ENCODE results near the gene SMIM1. TPM values are rescaled to one million over a fixed set of nuclear protein-coding genes. Genes with fewer than 3 reads are reported as not detected.
A peak's percentile ranks its signal among the peaks of the same experiment; 100 is the strongest.
"Not testable (repeated sequence)": the region's sequence is repeated elsewhere in the genome, so short reads cannot be mapped to it uniquely, and the experiment has no call there.

The SMIM1 gene
- total RNA-seq, 8 experiments from 2014 or later, result 0.87 to 5.2 (median 2.7) TPM

DNA sequence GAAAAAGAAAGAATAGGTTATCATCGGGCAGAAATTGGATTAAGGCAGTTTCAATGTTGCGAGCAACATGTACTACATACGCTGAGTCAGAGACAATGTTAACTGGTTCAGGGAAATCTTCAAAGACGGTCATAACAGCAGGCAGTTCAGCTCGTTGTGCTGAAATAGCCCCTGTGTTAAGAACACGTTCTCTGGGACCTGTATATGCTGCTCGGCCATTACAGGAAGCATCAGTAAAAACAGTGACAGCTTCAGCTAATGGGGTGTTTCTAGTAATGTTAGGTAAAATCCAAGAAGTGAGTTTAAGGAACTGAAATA lies 32.0 kb downstream of the SMIM1 start:
- ATAC-seq (replicated peaks in 6 of 8), result peak in 1 of 8 experiments; percentile 11
- H3K4me1 ChIP-seq (replicated peaks in 1 of 2), result peaks cover 9 to 16% of the 10 kb centered on the region in 2 donors
- H3K27ac ChIP-seq; in situ Hi-C loops (cut with MboI; ENCODE audit: low pct_unique_long_range_greater_than_20kb in 2 of 9, low sequenced_read_pairs in 9 of 9, unreplicated experiment in 9 of 9); H3K4me3 ChIP-seq: not testable (repeated sequence)
- 7 to 93% (median 78%) methylated on average over 2 to 7 of the region's 7 CpGs for WGBS, 10 experiments

GRCh38 chr1:3805038-3805437 lies 32.5 kb downstream of the SMIM1 start:
- peaks cover 5 to 11% of the 10 kb centered on the region in 2 donors for H3K4me1 ChIP-seq (replicated peaks in 1 of 2)
- 17 to 98% (median 88%) methylated on average over 1 to 11 of the region's 11 CpGs; no CpG with 5 or more reads in 1 of the 10 experiments for WGBS, 10 experiments
- H3K27ac ChIP-seq, result no peak overlapping the region
- in situ Hi-C loops (cut with MboI; ENCODE audit: low pct_unique_long_range_greater_than_20kb in 2 of 9, low sequenced_read_pairs in 9 of 9, unreplicated experiment in 9 of 9), result no loop called here
- H3K4me3 ChIP-seq, result no peak overlapping the region
- no peak for ATAC-seq (replicated peaks in 6 of 8)

DNA sequence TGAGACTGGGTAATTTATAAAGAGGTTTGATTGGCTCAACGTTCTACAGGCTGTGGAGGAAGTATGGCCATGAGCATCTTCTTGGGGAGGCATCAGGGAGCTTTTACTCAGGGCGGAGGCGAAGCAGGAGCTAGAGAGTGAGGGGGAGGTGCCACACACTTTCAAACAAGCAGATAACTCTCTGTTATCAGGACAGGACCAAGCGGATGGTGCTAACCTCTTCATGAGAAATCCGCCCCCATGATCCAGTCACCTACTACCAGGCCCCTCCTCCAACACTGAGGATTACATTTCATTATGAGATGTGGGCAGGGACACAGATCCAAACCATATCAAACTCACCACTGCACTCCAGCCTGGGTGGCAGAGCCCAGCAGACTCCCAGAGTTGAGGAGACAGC lies 35.2 kb downstream of the SMIM1 start:
- ATAC-seq (replicated peaks in 6 of 8), result no peak
- in situ Hi-C loops (cut with MboI; ENCODE audit: low pct_unique_long_range_greater_than_20kb in 2 of 9, low sequenced_read_pairs in 9 of 9, unreplicated experiment in 9 of 9), result no loop called here
- 0 to 100% (median 64%) methylated on average over 1 to 4 of the region's 5 CpGs; no CpG with 5 or more reads in 5 of the 10 experiments for WGBS, 10 experiments
- no peak overlapping the region for H3K4me3 ChIP-seq
- H3K4me1 ChIP-seq (replicated peaks in 1 of 2), result no peaks in the 10 kb centered on the region
- H3K27ac ChIP-seq, result no peak overlapping the region

- Histone ChIP-seq H3K4me3 (no peak overlapping the region), H3K4me1 (replicated peaks in 1 of 2) (no peaks in the 10 kb centered on the region), H3K27ac (no peak overlapping the region)
- 7 to 89% (median 60%) methylated on average over 1 to 7 of the region's 7 CpGs; no CpG with 5 or more reads in 1 of the 10 experiments for WGBS, 10 experiments
- in situ Hi-C loops (cut with MboI; ENCODE audit: low pct_unique_long_range_greater_than_20kb in 2 of 9, low sequenced_read_pairs in 9 of 9, unreplicated experiment in 9 of 9), result no loop called here
- ATAC-seq (replicated peaks in 6 of 8), result peak in 2 of 8 experiments; percentile 9 to 30
Observed at GRCh38 chr1:3809680-3810079, 37.1 kb downstream of the SMIM1 start.

- H3K4me1 ChIP-seq (replicated peaks in 1 of 2); ATAC-seq (replicated peaks in 6 of 8); H3K27ac ChIP-seq; H3K4me3 ChIP-seq; in situ Hi-C loops (cut with MboI; ENCODE audit: low pct_unique_long_range_greater_than_20kb in 2 of 9, low sequenced_read_pairs in 9 of 9, unreplicated experiment in 9 of 9): not testable (repeated sequence)
- 0 to 88% (median 68%) methylated on average over 2 to 9 of the region's 9 CpGs; no CpG with 5 or more reads in 2 of the 10 experiments for WGBS, 10 experiments
Observed at GRCh38 chr1:3810149-3810761, 37.7 kb downstream of the SMIM1 start.

DNA sequence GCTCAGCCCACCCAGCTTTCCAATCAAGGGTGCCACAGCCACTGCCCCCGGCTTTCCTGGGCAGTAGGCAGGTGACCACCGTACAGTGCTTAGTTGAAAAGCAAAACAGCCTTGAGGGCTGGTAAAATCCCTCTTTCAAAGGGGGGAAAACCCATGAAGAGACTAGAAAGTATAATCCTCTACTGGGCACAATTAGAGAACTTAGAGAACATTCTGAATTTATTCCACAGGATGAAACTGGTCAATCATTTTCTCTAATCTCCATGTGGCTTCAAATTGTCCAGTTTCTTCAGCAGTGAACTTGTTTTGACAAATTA lies 39.0 kb downstream of the SMIM1 start:
- ATAC-seq (replicated peaks in 6 of 8), result peak in 2 of 8 experiments; percentile 15 to 27
- in situ Hi-C loops (cut with MboI; ENCODE audit: low pct_unique_long_range_greater_than_20kb in 2 of 9, low sequenced_read_pairs in 9 of 9, unreplicated experiment in 9 of 9), result no loop called here
- H3K4me3 ChIP-seq, result no peak overlapping the region
- H3K4me1 ChIP-seq (replicated peaks in 1 of 2), result no peaks in the 10 kb centered on the region
- WGBS, 10 experiments, result 18 to 80% (median 52%) methylated on average over 1 to 2 of the region's 2 CpGs; no CpG with 5 or more reads in 7 of the 10 experiments
- H3K27ac ChIP-seq, result no peak overlapping the region

DNA sequence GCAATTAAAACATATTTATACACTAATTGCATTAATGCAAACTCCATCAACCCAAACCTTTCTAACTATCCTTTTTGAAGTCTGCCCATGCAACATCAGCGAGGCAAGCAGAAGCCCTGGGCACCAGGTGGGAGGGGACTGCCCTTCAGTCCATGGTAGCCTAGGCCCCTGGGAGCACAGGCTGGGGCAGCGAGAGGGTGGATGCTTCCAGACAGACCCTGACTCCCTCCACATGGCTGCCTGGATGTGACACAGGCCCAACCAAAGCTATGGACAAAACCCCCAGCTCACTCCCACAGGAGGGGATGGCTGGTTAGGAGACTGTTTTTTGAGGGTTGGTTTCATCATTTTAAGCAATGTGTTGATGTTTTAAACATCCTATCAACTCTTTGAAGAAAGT lies 41.5 kb downstream of the SMIM1 start:
- H3K27ac ChIP-seq, result no peak overlapping the region
- peaks cover 2 to 4% of the 10 kb centered on the region in 2 donors for H3K4me1 ChIP-seq (replicated peaks in 1 of 2)
- ATAC-seq (replicated peaks in 6 of 8), result peak in 1 of 8 experiments; percentile 16
- 0 to 100% (median 88%) methylated on average over 1 to 2 of the region's 2 CpGs; no CpG with 5 or more reads in 1 of the 10 experiments for WGBS, 10 experiments
- in situ Hi-C loops (cut with MboI; ENCODE audit: low pct_unique_long_range_greater_than_20kb in 2 of 9, low sequenced_read_pairs in 9 of 9, unreplicated experiment in 9 of 9), result no loop called here
- H3K4me3 ChIP-seq, result no peak overlapping the region

DNA sequence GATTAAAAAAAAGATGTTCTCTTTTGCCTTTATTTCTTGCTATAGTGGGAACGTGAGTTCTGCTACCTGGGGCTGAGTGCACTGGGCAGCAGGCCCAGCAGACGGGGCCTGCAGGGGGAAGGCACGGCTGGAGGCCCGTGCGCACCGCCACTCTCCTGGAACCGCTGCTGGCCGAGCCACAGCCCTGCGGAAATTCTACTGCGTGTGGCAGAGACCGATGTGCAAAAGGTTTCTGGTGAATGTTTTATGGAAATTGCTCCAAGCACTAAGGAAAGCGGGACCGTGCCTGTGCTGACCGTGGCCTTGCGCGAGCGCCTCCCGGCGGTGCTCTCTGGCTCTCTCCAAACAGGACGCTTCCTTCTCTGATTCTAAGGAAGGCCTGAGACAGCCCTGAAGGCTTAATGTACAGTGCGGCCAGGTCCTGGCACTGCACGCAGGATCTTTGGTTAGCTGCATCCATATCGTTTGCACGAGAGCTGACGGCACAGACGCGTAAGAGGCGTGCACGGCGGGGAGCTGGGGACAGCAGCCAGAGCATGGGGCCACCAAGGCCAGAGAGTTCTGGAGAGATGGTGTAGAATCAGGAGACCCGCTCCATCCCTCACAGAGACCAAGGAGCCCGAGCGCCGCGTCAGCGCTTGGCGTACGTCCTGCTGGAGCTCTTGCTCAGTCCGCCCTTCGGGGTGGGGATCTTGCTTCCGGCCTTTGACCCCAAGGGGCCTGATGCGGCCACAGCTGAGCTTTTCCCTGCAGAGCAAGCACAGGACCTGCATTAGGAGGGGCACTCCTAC lies 42.4 kb downstream of the SMIM1 start:
- 81 to 100% (median 91%) methylated on average over 1 to 30 of the region's 42 CpGs; no CpG with 5 or more reads in 3 of the 10 experiments for WGBS, 10 experiments
- ATAC-seq (replicated peaks in 6 of 8), result no peak
- Histone ChIP-seq H3K27ac (peak overlapping the region in 1 of 2 donors; percentile 20), H3K4me3 (no peak overlapping the region), H3K4me1 (replicated peaks in 1 of 2) (peaks cover 3 to 13% of the 10 kb centered on the region in 2 donors)
- in situ Hi-C loops (cut with MboI; ENCODE audit: low pct_unique_long_range_greater_than_20kb in 2 of 9, low sequenced_read_pairs in 9 of 9, unreplicated experiment in 9 of 9), result no loop called here

- H3K4me1 ChIP-seq (replicated peaks in 1 of 2), result peaks cover 12 to 27% of the 10 kb centered on the region in 2 donors
- no peak for ATAC-seq (replicated peaks in 6 of 8)
- H3K27ac ChIP-seq, result no peak overlapping the region
- in situ Hi-C loops (cut with MboI; ENCODE audit: low pct_unique_long_range_greater_than_20kb in 2 of 9, low sequenced_read_pairs in 9 of 9, unreplicated experiment in 9 of 9), result no loop called here
- no peak overlapping the region for H3K4me3 ChIP-seq
- WGBS, 10 experiments, result 79 to 94% (median 87%) methylated on average over 3 to 27 of the region's 38 CpGs; no CpG with 5 or more reads in 3 of the 10 experiments
Observed at GRCh38 chr1:3816331-3817137, 44.0 kb downstream of the SMIM1 start.

GRCh38 chr1:3817138-3817740 lies 44.7 kb downstream of the SMIM1 start:
- H3K27ac ChIP-seq, result no peak overlapping the region
- ATAC-seq (replicated peaks in 6 of 8), result no peak
- in situ Hi-C loops (cut with MboI; ENCODE audit: low pct_unique_long_range_greater_than_20kb in 2 of 9, low sequenced_read_pairs in 9 of 9, unreplicated experiment in 9 of 9), result no loop called here
- peaks cover 13 to 30% of the 10 kb centered on the region in 2 donors for H3K4me1 ChIP-seq (replicated peaks in 1 of 2)
- no peak overlapping the region for H3K4me3 ChIP-seq
- WGBS, 10 experiments, result 90 to 100% (median 93%) methylated on average over 3 to 17 of the region's 17 CpGs; no CpG with 5 or more reads in 4 of the 10 experiments

DNA sequence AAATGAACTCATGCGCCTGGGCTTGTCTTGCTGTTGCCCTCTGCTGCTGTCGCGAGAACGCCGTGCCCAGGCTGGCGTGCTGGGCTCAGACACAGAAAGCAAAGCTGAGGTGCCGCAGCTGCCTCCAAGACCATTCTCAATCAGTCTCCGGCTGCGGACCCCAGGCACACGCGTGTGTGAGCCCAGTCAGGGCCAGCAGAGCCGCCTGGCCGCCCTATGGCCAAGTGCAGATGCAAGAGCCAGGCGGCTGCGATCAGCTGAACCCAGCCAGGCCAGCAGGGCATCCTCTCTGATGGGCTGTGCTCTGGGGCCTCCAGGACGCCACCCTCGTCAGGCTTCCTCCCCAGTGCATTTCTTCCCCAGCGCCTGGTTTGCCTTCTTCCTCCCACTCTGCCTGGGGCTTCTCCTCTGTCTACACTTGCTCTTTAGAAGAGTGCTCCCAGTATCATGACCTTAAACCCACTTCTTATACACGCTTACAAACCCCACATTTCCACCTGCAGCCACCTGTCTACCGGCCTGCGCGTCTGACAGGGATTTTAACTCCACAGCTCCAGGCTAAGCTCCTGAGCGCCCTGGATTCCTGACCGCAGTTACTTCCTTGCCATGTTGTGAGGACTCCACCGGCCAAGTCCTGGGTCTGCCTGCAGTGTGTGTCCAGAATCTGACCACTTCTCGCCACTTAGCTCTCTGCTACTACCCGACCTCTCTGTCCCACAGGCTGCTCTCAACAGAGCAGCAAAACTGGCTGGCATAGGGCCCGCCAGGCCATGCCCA lies 45.5 kb downstream of the SMIM1 start:
- no peak for ATAC-seq (replicated peaks in 6 of 8)
- Histone ChIP-seq H3K4me1 (replicated peaks in 1 of 2) (peaks cover 13 to 30% of the 10 kb centered on the region in 2 donors), H3K27ac (no peak overlapping the region), H3K4me3 (no peak overlapping the region)
- in situ Hi-C loops (cut with MboI; ENCODE audit: low pct_unique_long_range_greater_than_20kb in 2 of 9, low sequenced_read_pairs in 9 of 9, unreplicated experiment in 9 of 9), result no loop called here
- 80 to 100% (median 90%) methylated on average over 1 to 18 of the region's 28 CpGs; no CpG with 5 or more reads in 2 of the 10 experiments for WGBS, 10 experiments

DNA sequence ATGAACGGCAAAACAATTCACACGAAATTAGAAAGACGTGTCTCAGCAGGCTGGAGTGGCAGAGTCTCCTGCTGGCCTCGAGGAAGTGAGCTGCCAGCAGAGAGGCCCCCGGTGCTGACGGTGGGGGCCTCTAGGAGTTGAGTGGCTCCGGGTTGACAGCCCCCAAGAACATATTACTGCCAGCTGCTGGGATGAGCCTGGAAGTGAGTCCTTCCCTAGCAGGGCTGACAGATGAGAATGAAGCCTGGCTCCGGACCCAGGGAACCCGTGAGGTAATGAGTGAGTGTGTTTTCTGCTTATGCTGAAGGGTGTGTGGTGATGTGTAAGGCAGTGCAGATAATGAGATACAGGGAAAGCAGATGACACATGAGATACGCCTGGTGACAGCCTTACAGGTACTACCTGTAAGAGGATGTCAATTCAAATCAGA lies 47.2 kb downstream of the SMIM1 start:
- H3K27ac ChIP-seq, result peak overlapping the region in 1 of 2 donors; percentile 52
- no peak overlapping the region for H3K4me3 ChIP-seq
- ATAC-seq (replicated peaks in 6 of 8), result peak in 5 of 8 experiments; percentile 37 to 72 (median 56)
- WGBS, 10 experiments, result 42 to 88% (median 69%) methylated on average over 1 to 10 of the region's 10 CpGs; no CpG with 5 or more reads in 2 of the 10 experiments
- in situ Hi-C loops (cut with MboI; ENCODE audit: low pct_unique_long_range_greater_than_20kb in 2 of 9, low sequenced_read_pairs in 9 of 9, unreplicated experiment in 9 of 9), result no loop called here
- H3K4me1 ChIP-seq (replicated peaks in 1 of 2), result peaks cover 13 to 30% of the 10 kb centered on the region in 2 donors

Data from motor neuron (in vitro differentiated cells).